HG02973 (cell line): Measurements from ENCODE around the gene NRXN2.
"Not testable (repeated sequence)": the region's sequence is repeated elsewhere in the genome, so short reads cannot be mapped to it uniquely, and the experiment has no call there.

ENCODE experiments used
- ATAC-seq: cut with Tn5 transposase; IDR thresholded peaks from one replicate; pipeline ENCODE4 v1.9.1; 2021; ENCODE audit warnings: moderate library complexity; ENCODE audit not compliant: unreplicated experiment

The NRXN2 gene

DNA sequence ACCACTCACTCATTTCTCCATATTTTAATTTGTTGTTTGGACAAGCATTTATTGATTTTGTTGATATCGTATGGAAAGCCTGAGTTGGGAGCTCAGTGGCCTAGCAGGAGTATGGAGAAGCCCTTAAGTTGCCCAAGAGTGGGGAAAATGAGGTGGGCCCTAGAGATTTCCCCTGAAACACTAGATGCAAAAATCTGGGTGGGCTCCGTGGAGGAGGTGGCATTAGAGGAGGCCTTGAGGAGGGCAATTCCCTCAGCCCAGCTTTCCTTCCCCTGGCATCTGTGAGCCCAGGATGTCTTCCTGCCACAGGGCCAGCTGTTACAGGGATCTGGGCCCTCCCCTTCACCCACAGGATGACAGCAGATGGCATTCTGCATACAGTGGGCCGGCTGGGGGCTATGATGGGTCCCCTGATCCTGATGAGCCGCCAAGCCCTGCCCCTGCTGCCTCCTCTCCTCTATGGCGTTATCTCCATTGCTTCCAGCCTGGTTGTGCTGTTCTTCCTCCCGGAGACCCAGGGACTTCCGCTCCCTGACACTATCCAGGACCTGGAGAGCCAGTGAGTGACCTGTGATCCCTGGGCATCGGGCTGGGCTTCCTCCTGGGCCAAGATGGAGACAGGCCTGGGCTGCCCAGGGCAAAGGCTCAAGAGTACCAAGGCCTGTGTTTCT lies 153.6 kb downstream of the NRXN2 start:
- no peak for ATAC-seq

DNA sequence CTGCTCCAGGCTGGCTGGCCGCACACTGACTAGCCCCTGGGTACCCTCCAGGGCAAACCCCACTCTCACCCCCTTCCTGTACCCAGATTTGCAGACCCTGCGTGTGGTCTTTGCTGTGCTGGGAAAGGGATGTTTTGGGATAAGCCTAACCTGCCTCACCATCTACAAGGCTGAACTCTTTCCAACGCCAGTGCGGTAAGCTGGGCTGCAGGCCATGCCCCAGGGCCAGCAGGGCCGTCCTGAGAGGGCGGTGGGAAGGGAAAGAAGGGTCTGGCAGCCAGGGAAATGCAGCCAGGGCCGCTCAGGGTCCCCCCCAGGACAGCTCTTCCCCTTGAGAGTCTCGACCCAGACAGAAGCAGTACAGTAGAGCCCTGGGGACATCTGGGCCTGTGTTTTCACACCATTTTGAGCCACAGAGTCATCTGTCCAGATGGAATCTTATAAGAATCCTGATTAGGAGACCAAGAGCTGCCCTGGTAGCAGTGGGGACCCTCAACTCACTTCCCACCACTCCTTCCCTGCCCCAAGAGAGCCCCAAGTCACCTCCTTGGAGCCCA lies 154.3 kb downstream of the NRXN2 start:
- no peak for ATAC-seq

DNA sequence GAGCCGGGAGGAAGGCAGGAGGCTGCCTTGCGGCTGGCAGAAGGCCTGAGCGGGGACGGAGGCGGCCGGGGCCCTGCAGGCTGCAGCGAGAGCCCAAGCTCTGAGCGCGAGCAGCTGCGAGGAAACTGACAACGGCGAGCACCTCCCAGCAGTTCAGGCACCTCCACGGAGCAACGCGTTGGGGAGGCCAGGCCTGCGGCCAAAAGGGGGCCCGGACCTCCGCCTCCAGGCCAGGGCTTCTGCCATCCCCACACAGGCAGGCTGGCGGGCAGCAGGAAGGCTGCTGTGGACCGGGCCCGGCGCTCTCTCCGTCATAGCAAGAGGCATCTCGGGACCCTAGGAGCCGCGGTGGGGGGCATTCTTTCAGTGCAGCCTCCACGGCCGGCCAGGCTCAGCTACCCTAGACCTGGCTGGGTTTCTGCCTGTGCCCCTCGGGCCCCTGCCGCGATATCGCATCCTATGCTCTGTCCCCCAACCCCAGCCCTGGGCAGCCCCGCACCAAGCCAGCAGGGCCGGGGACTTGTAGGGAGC lies 154.9 kb downstream of the NRXN2 start:
- no peak for ATAC-seq

DNA sequence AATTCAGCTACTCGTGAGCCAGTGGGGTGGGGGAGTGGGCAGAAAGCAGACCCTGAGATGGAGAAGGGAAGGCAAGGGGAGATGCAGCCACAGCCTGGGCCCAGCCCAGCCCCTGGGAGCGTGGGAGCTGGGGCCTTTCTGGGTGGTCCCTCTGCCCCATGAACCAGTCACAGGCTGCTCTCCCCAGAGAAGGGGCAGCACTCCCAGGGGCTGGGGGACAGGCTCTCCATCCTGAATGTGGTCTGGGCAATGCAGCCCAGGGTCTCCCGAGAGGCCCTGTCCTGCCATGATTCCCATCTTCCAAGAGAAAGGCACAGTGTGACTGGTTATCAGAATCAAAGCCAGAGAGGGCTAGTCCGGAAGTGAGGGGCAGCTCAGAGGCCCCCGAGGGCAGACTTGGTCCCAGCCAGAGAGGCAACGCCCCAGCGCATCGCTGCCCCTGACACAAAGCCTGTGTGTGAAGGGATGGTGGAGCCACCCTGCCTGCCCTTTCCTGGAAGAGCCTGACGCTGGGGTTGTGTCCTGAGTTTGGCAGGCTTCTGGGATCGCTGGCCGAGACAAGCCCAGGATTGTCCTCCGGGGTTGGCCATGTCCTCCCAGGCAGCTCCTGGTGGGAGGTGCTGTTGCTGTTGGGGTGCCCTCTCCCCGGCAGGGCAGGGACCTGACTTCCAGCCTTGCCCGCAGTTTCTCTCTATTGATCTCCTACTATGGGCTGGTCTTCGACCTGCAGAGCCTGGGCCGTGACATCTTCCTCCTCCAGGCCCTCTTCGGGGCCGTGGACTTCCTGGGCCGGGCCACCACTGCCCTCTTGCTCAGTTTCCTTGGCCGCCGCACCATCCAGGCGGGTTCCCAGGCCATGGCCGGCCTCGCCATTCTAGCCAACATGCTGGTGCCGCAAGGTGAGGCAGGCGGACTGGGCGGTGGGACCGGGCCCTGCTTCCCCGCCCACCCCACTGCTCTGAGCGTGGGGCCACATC lies 155.8 kb downstream of the NRXN2 start:
- ATAC-seq: no peak

DNA sequence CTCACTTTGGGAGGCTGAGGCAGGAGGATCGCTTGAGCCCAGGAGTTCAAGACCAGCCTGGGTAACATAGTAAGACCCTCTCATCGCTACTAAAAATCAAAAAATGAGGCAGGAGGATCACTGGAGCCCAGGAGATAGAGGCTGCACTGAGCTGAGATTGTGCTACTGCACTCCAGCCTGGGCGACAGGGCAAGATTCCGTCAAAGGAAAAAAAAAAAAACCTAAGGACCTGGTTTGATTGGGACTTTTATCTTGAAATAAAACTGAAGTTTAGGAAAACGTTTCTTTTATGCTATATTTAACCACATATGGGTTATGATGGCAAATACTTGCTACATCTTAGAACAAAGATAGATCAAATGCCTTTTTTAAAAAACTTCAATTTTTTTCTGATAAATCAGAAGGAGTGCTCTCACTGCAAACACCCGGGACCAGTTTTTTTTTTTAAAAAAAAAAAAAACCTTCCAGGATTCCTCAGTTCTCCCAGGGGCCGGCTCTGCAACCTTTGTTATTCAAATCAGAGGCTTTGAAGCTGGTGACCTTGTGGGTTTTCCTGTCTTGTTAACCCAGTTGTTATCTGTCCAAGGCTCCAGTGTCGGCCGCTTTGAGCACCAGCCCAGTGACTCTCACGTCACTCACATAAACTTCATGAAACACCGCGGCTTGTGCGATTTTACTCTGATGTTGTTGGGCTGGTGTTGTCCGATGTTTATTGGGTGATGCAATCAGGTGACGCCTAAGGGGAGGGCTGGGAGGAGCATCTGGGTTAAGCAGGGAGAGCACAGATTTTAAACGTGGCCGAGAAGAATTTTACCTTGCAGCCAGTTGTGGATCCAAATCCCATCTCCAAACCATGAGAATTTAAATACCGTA lies 156.7 kb downstream of the NRXN2 start:
- ATAC-seq: no peak

DNA sequence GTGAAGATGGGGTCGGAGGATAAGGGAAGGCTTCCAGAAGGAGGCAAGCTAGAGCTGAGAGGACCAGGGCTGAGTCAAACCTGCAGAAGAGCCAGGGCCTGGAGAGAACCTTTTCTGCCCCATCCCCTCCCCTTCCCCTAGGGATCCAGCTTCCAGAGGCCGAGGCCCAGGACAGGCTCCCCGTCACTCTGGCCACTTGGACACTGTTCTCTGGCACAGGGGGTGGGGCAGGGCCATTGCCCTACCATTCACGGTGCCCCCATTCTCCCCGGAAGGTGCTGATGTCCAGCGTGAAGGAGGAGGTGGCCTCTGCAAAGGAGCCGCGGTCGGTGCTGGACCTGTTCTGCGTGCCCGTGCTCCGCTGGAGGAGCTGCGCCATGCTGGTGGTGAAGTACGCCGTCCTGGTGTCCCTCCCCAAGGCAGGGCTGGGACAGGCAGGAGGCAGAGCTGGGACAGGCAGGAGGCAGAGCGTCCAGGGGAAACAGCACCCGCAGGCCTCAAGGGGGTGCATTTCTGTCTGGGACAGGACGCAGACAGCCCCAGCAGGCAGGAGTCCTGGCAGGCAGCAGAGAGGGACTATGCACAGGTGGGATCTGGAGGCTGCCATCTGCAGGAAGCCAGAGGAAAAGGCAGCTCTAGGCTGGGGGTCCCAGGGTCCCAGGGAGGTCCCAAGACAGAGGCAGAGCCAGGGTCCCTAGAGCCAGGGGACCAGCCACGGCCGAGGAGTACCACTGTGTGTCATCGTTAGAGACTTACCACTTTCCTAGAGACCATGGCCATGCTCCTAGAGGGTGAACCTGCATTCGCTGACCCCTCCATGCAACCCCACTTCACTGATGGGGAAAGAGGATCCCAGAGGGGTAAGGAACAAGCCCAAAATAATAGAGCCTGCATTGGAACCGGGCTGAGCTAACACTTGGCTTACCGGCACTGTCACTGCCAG lies 157.8 kb downstream of the NRXN2 start:
- no peak for ATAC-seq

DNA sequence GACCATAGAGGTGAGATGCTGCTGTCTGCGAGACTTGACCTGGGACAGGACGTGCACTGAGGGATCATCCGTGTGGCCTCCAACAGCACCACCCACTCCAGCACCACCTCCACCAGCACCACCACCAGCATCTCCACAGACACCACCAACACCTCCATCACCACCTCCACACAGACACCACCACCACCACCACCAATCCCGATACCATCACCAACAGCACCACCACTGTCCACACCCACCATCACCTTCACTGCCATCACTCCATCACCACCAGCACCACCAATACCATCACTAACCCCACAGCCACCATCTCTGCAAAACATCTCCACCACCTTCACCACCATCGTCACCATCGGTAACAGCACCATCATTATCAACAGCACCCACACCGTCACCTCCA lies 158.6 kb downstream of the NRXN2 start:
- ATAC-seq: no peak

DNA sequence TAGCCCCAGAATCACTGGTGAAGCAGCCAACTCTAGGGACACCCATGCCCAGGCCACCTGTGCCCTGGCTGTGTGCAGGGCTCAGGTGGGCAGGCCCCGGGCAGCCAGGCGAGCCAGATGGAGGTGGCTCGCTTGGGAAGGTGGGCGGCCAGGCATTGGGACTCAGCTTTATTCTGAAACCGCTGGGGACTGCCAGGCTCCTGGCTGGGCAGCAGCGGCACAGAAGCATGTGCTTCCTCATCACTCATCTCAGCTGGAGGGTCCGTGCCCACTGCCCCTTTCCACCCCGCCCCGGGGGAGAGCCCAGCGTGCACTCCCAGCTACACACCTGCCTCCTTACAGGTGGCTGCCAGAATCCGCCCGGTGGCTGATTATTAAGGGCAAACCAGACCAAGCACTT lies 159.0 kb downstream of the NRXN2 start:
- no peak for ATAC-seq

DNA sequence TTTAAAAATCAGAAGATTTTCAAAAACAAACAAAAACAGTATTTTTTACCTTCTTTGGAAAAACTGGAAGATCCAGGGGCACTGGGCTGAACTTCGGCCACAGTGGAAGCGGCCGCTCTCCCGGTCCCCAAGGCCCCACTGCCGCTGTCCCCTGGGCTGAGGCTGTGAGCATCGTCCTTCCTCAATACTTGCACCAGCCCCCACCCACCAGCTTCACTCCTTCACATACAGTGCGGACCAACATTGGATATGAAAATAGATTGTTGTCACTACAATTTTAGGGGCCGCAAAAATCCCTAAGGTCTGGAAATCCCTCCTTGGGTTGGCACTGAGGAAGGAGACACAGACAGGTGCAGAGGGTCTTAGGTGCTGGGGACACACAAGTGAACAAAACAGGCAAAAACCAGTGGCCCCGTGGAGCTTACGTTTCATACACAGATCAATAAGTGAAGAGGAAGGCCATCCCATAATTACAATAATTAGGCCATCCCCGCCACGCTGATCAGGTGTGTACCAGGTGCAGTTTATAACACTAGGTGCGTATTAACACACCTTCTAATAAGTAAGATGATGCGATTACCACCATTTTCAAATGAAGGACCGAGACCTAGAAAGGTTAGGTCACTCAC lies 160.2 kb downstream of the NRXN2 start:
- no peak for ATAC-seq

DNA sequence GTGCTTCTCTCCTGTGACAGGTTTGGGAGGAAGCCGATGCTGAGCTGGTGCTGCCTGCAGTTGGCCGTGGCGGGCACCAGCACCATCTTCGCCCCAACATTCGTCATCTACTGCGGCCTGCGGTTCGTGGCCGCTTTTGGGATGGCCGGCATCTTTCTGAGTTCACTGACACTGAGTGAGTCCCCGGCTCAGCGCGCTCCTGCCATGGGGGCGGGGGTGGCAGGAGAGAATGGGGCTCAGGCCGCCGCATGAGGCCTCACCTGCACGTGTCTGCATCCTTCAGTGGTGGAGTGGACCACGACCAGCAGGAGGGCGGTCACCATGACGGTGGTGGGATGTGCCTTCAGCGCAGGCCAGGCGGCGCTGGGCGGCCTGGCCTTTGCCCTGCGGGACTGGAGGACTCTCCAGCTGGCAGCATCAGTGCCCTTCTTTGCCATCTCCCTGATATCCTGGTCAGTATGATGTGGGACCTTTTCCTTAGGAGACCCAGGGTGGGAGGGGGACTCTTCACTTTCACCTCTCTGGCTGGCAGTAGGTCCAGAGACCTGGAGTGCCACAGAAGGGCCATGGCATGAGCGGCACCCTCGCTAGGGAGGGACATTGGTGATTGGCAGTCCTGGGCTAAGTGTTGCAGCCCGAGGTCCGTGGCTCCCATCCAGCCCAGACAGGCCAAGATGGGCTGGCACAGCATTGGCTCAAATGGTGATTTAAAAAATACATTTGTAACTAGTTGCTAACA lies 160.8 kb downstream of the NRXN2 start:
- ATAC-seq: no peak

DNA sequence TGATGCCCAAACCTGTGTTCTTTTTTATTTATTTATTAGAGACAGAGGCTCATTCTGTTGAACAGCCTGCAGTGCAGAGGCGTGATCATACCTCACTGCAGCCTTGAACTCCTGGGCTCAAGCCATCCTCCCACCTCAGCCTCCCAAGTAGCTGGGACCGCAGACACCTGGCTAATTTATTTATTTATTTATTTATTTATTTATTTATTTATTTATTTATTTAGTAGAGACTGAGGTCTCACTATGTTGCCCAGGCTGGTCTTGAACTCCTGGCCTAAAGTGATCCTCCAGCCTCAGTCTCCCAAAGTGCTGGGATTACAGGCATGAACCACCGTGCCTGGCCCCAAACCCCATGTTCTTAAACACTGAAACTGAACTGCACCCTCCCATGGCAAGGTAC lies 161.6 kb downstream of the NRXN2 start:
- not testable (repeated sequence) for ATAC-seq

DNA sequence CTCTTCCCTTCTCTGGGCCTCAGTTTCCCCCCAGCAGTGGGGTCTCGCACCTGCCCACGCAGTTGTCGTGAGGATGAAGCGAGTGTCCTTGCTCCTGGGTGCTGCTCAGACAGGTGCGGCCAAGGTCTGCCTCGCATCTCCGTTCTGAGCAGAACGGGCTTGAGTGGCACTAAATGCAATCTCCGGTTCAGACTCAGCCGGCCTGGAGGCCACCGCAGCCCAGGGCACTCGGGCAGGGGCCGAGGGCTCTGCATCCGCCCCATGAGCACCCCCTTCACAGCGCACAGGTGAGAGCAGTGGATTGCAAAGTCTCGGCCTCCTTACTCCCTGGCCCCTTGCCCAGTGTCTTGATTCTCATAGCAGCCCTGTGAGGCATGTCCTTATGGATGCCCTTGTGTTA lies 162.1 kb downstream of the NRXN2 start:
- no peak for ATAC-seq

DNA sequence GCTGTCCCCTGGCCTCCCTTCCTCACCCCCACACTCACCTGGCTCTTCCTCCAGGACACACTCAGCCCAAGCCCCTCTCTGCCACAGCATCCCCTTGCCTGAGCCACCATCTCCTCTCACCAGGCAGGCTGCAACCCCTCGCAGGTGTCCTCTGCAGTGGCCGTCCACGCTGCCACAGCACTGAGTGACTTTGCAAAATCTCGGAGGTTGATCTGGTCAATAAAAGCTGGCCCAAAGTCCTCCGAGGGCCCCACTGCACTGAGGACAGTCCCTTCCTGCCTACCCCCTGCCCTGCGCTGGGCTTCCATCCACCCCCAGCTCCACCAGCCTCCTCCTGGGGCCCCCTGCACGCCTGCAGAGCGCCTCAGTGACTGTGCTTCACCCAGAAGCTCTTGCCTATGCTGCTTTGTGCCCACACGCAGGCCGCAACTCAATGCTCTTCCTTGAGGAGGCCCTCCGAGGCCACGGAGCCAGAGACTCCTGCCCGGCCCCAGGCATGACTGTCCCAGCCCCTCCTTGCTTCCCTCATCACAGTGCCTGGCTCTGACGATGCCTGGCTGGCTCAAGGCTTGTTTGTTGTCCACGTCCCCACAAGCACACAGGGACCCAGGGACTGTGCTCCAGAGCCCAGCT lies 162.7 kb downstream of the NRXN2 start:
- no peak for ATAC-seq

DNA sequence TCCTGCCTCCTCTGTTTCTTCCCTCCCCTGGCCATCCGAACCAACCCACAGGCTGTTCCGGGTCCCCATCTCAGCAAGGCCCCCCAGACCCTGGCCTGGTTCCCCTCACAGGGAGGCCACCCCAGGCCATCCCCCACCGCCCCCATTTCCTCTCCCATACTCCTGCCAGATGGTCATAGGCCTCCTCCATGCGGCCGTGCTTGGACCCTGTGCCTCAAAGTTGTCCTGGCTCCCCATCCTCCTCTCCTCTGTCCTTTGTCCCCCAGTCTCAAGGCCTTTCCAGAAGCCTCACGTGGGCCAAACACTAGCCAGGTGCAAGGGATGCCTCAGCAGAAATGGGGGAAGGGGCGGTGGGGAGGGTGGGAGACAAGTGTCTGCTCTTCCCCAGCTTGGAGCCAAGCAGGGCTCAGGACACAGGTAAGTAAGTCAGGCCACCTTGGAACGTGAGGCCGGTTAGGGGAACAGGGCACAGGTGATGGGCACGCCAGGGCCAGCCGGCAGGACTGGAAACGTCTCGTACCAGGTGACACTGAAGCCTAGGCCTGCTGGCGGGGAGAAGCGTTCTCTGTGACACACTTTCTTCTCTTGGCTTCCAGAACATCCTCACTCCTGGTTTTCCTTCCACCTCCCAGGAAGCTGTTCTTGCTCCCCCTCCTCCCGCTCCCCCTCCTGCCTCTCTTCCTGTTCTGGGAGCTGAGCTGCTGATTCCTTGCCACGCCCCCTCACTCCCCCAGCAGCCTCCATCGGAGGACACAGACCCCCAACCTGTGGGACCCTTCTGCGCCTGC lies 163.5 kb downstream of the NRXN2 start:
- ATAC-seq: no peak

DNA sequence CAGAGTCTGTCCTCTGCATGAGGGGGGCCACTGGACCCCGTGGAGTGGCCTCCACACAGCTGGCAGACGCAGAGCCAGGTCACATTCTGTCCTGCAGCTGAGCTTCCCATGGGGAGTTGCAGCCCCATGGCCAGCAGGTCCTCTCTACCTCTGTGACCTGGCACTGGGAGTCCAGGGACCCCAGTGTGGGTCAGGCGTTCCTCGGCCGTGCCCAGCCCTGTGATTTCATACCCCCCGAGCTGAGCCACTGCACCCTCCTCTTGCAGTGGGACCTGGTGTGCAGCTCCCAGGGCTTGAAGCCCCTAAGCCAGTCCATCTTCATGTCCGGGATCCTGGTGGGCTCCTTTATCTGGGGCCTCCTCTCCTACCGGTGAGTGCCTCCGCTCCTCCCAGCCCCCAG lies 164.1 kb downstream of the NRXN2 start:
- ATAC-seq: no peak

DNA sequence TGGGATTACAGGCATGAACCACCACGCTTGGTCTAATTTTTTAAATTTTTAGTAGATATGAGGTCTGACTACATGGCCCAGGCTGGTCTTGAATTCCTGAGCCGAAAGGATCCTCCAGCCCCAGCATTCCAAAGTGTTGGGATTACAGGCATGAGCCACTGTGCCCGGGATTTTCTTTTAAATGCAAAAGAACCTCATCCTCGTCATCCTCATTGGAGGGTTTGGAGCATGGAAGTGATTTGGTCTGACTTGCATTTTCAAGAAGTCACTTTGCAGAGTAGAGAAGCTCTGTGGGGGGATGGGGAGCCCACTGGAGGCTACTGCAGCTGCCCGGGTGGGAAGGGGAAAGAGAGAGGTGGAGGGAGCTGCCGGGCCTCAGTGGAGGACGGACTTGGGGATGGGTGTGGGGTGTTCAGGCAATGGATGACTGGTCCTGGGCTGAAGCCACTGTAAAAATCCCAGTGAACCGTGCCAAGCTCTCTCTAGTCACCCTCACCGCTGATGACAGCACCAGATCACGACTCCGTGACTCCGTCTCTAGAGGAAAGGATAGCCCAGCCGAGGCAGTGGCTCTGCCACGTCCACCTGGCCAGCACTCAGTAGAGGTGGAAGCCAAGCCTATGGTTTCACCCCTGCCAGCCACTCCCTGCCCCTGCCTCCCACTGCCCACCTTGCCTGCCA lies 164.8 kb downstream of the NRXN2 start:
- ATAC-seq: no peak
